SJCRH30 (cell line): ENCODE results near the gene ZC3HAV1. TPM values are rescaled to one million over a fixed set of nuclear protein-coding genes. Genes with fewer than 3 reads are reported as not detected.
"Not testable (repeated sequence)": the region's sequence is repeated elsewhere in the genome, so short reads cannot be mapped to it uniquely, and the experiment has no call there.

Experiments
- DNase-seq, 2 experiments: peaks; one replicate each; pipeline ENCODE4 v3.0.0-alpha.2; 2015 to 2020
- H3K27ac ChIP-seq: fragments of 250-450 bp; sonication (Bioruptor Pico); 2 replicates; pipeline ENCODE4 v1.5.1; 2020; ENCODE audit warnings: mild to moderate bottlenecking, moderate library complexity
- H3K27me3 ChIP-seq: fragments of 250-450 bp; sonication (Bioruptor Pico); 2 replicates; pipeline ENCODE4 v1.5.1; 2020; ENCODE audit warnings: mild to moderate bottlenecking, moderate library complexity
- H3K36me3 ChIP-seq: fragments of 250-450 bp; sonication (Bioruptor Pico); 2 replicates; pipeline ENCODE4 v1.5.1; 2020; ENCODE audit warnings: mild to moderate bottlenecking, moderate library complexity
- H3K4me1 ChIP-seq: fragments of 250-450 bp; sonication (Bioruptor Pico); 2 replicates; pipeline ENCODE4 v1.5.1; 2020; ENCODE audit warnings: mild to moderate bottlenecking, moderate library complexity
- H3K4me3 ChIP-seq: fragments of 250-450 bp; sonication (Bioruptor Pico); 2 replicates; pipeline ENCODE4 v1.5.1; 2020; ENCODE audit warnings: mild to moderate bottlenecking, moderate library complexity
- H3K9me3 ChIP-seq: fragments of 250-450 bp; sonication (Bioruptor Pico); replicated peaks from 2 replicates; pipeline ENCODE4 v1.5.1; 2020; ENCODE audit warnings: mild to moderate bottlenecking, moderate library complexity
- total RNA-seq: library from RNA; depleted of rRNA; stranded (reverse); fragments of >200 nt; shearing (Covaris generic); gene quantifications from 2 replicates; pipeline ENCODE4 v1.2.3, GENCODE V29; 2014; rRNA removed

Gene ZC3HAV1
- total RNA-seq: 11.0 and 11.1 TPM in 2 replicates

DNA sequence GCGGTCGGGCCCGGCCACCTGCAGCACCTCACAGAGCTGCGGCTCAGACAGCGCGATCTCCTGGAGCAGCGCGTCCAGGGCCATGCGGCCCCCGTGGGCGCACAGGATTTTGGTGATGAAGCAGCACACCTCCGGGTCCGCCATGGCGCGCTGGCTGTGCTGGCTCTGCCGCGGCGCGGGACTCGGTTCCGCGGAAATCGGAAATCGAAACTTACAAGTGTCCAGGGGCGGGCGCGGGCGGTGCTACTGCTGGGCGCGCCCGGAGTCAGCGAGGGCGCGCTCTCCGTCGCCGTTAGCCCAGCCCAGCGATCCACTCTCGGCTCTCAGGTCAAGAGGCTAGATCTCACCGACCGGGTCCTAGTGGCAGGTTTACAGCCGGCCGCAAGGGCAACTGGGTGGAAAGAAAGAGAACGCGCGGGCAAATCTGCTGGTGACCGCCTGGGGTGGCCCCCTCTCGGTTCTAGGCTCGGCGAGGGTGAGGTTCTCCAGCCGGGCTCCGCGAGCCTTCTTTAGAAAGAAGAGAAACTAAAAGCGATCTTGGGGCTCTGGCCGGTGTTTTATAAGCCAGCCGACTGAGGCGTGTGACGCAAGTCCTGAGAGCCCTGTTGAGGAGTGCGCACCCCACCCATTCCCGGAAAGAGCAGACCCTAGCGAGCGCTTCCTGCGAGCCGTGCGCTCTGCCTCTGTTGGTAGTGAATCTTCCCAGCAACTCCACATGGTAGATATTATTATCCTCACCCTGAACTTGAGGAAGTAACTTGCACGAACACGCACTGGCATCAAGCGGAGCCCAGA lies at the start of gene ZC3HAV1:
Gene ZC3HAV1 (minus strand): TSS at position 533 of the 795 bp plus-strand sequence. CDS start 389 bp downstream, at position 144.
- DNase-seq: peak; percentile 42 to 60
- Histone ChIP-seq H3K27ac (peak within 1 kb of the TSS; percentile 2; the same call in 1 of the 2 replicates), H3K4me1 (no peaks in the 10 kb centered on the region), H3K27me3 (no peaks in the 10 kb centered on the region), H3K9me3 (no peaks in the 10 kb centered on the region), H3K36me3 (no peaks in the 10 kb centered on the region), H3K4me3 (peak within 1 kb of the TSS; percentile 67)

DNA sequence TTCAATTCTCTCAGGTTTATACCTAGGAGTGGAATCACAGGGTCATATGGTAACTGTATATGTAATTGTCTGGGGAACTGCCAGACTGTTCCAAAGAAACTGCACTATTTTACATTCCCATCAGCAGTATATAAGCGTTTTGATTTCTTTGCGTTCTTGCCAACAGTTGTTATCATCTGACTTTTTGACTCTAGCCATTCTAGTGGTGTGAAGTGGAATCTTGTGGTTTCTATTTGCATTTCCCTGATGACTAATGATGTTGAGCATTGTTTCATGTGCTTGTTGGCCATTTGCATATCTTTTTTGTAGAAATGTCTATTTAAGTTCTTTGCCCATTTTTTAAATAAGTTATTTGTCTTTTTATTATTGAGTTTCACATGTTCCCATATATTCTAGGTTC lies 44.3 kb upstream of the ZC3HAV1 start:
- H3K9me3 ChIP-seq: no peaks in the 10 kb centered on the region
- no peak overlapping the region for H3K4me3 ChIP-seq
- H3K4me1 ChIP-seq: no peaks in the 10 kb centered on the region
- DNase-seq: no peak
- no peaks in the 10 kb centered on the region; the same call in 1 of the 2 replicates for H3K36me3 ChIP-seq
- H3K27me3 ChIP-seq: no peaks in the 10 kb centered on the region
- no peak overlapping the region for H3K27ac ChIP-seq

DNA sequence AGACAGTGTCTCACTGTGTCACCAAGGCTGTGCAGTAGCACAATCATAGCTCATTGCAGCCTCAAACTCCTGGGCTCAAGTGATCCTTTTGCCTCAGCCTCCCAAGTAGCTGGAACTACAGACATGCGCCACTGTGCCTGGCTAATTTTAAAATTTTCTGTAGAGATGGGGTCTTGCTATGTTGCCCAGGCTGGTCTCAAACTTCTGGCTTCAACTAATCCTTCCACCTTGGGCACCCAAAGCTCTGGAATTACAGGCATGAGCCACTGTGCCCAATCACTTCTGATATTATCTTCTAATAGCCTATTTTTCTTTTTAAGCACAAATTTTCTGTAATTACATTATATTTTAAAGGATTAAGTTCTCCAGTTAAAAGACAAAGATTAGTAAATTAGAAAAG lies 42.6 kb upstream of the ZC3HAV1 start:
- no peak overlapping the region for H3K4me3 ChIP-seq
- no peaks in the 10 kb centered on the region for H3K4me1 ChIP-seq
- H3K27ac ChIP-seq: no peak overlapping the region
- no peaks in the 10 kb centered on the region for H3K9me3 ChIP-seq
- no peak for DNase-seq
- no peaks in the 10 kb centered on the region; the same call in 1 of the 2 replicates for H3K36me3 ChIP-seq
- H3K27me3 ChIP-seq: no peaks in the 10 kb centered on the region

DNA sequence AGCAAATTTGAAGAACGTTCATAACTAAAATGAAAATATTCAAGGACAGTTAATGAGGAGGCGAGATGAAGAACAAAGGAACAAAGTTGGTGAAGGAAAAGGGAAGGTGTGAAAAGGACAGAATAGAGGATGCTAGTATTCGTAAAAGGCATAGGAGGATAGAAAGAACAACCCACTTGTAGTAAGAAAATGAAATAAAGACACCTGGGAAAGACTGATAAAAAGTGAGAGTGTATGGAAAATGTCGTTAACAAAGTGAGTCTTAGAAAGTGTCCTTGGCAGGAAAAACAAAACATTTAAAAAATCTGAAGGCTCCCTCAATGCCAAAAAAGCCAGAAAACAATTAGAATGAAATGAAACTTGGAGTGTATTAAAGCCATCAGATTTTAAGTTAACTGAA lies 29.6 kb upstream of the ZC3HAV1 start:
- no peak for DNase-seq
- H3K4me1 ChIP-seq: no peaks in the 10 kb centered on the region
- H3K9me3 ChIP-seq: no peaks in the 10 kb centered on the region
- no peak overlapping the region for H3K4me3 ChIP-seq
- H3K27ac ChIP-seq: no peak overlapping the region
- H3K27me3 ChIP-seq: no peaks in the 10 kb centered on the region
- peaks cover 6% of the 10 kb centered on the region; the same call in 1 of the 2 replicates for H3K36me3 ChIP-seq

DNA sequence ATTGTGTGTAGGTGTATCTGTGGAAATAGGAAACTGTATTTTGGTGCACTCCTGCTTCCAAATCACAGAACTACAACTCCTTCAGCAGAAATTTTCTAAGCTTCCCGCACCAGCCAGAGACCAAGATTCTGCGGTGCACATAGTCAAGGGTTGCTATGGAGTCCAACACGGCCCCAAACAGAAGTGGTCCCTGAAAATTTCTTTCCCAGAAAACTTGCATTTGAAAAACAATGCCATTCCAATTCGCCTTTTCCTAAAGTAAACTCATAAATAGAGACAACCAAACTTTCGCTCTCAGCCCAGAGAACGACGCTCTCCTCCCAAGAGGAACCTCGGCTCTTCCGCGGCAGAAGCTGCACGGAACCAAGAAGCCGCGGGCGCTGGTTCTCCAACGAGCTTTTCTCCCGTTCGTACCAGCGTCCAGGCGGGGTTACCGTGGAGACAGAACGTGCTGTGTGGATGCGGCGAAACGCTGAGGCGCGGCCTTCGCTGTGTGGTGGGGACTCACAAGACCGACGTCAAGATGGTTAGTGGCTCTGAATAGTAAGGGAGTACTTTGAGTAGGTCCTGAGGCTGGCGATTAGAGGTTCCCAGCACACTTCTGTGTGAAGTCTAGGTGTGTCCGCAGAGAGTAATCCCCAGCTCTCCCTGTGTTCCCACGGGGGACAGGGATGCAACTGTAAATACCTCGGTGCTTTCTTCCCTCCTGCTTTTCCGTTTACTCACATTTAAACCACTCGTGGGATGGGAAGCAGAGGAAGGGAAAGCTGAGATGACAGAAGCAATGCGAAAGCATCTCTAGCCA lies 24.0 kb upstream of the ZC3HAV1 start:
- Histone ChIP-seq H3K36me3 (no peaks in the 10 kb centered on the region), H3K27ac (no peak overlapping the region), H3K9me3 (no peaks in the 10 kb centered on the region), H3K4me3 (peak overlapping the region; percentile 64), H3K27me3 (no peaks in the 10 kb centered on the region), H3K4me1 (no peaks in the 10 kb centered on the region)
- peak; percentile 85 to 93 for DNase-seq

DNA sequence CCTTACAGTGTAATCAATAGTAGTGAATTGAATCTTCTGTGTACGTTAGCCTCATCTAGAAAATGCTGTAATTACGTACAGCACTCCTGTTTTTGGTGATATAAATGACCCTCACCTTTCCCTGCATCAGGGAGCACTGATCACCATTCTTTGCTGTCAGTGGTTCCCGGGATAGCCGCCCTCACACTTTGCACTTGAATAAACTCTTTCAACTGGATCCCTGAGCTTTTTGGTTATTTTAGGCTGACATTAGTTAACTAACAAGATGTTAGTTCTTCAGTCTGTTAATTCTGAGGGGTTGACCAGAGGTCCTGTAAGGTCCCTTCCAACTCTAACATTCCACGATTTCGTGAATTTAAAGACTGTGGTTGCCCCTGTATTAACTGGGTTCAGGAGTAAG lies 23.4 kb upstream of the ZC3HAV1 start:
- Histone ChIP-seq H3K27ac (no peak overlapping the region), H3K4me3 (peak overlapping the region; percentile 64)

DNA sequence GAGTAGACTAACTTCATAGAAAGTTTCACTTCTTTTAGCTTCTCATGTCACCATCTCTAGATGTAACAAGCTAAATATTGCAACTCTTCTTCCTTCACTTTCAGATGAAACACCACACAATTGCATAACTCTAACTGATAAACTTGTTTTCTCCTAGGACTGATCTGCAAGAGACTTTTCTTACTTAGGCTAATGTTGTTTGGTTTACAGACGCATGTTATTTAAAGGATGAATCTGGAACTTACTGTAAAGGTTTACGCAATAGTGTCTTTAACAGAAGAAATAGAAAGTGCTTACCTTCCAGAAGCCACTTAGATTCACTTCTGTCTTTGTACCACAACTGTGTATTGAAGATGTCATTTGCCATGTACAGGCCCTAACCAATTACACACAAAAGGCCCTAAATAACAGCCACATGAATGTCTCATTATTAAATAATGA lies 22.1 kb upstream of the ZC3HAV1 start:
- Histone ChIP-seq H3K9me3 (no peaks in the 10 kb centered on the region), H3K27me3 (no peaks in the 10 kb centered on the region; the same call in 1 of the 2 replicates), H3K4me1 (no peaks in the 10 kb centered on the region), H3K27ac (no peak overlapping the region), H3K36me3 (no peaks in the 10 kb centered on the region), H3K4me3 (no peak overlapping the region)
- no peak for DNase-seq

More for the DNA sequence above, 23.4 kb upstream of the ZC3HAV1 start:
- no peaks in the 10 kb centered on the region for H3K9me3 ChIP-seq
- no peak for DNase-seq
- H3K36me3 ChIP-seq: no peaks in the 10 kb centered on the region
- no peaks in the 10 kb centered on the region for H3K4me1 ChIP-seq
- H3K27me3 ChIP-seq: no peaks in the 10 kb centered on the region

DNA sequence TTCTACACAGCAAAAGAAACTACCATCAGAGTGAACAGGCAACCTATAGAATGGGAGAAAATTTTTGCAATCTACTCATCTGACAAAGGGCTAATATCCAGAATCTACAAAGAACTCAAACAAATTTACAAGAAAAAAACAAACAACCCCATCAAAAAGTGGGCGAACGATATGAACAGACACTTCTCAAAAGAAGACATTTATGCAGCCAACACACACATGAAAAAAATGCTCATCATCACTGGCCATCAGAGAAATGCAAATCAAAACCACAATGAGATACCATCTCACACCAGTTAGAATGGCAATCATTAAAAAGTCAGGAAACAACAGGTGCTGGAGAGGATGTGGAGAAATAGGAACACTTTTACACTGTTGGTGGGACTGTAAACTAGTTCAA lies 20.3 kb upstream of the ZC3HAV1 start:
- not testable (repeated sequence) for H3K4me1 ChIP-seq, H3K9me3 ChIP-seq, H3K27ac ChIP-seq, H3K27me3 ChIP-seq, H3K4me3 ChIP-seq, H3K36me3 ChIP-seq, DNase-seq

DNA sequence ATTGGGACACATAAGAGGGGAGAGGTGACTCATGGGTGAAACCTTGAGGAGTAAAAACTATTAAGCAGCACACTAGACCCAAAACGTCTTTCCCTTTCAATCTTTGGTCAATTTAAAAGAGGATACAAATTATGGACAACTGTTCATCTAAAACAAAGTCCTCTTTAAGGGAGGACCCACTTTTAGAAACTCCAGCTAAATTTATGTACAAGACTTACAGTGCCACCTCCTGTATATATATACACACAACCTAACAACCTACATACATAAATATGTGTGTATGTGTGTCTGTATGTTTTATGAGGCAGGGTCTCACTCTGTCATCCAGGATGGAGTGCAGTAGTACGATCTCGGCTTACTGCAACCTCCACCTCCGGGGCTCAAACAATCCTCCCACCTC lies 18.1 kb upstream of the ZC3HAV1 start:
- no peak overlapping the region for H3K27ac ChIP-seq

DNA sequence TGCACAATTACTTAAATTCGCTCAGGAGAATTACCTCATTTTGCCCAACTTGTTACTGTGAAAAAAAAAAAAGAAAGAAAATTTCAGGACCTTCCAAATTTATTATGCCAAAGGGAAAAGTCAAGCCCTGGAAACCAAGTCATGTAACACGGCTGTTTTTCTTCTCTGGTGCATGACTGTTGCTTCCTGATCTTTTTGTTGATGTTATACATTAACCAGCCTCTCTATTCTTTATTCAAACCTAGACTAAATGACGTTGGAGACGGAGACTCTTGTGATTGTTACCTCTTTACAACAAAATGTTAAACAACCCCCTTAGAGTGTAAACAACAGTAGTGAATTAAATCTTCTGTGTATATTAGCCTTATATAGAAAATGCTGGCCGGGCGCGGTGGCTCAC lies 16.1 kb upstream of the ZC3HAV1 start:
- H3K9me3 ChIP-seq: no peaks in the 10 kb centered on the region
- no peaks in the 10 kb centered on the region for H3K36me3 ChIP-seq
- no peaks in the 10 kb centered on the region for H3K4me1 ChIP-seq
- H3K27me3 ChIP-seq: peaks cover 7% of the 10 kb centered on the region; the same call in 1 of the 2 replicates
- H3K4me3 ChIP-seq: no peak overlapping the region
- no peak for DNase-seq
- H3K27ac ChIP-seq: no peak overlapping the region

More for the DNA sequence above, 18.1 kb upstream of the ZC3HAV1 start:
- Histone ChIP-seq H3K36me3 (no peaks in the 10 kb centered on the region), H3K4me3 (no peak overlapping the region), H3K4me1 (no peaks in the 10 kb centered on the region), H3K27me3 (peaks cover 4% of the 10 kb centered on the region; the same call in 1 of the 2 replicates), H3K9me3 (no peaks in the 10 kb centered on the region)
- no peak for DNase-seq

DNA sequence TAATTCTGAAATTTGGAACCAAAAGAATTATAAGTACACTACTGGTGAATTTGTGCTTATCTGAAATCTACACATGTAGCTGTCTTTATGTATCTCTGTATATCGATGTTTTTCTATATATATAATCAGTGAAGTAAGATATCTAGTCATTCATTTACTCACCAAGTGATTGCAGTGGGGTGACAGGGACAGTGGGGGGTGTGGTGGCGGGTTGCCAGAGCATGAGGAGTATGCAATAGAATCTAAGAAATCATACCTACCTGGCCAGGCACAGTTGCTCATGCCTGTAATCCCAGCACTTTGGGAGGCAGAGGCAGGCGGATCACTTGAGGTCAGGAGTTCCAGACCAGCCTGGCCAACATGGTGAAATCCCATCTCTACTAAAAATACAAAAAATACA lies 15.5 kb upstream of the ZC3HAV1 start:
- not testable (repeated sequence) for H3K4me3 ChIP-seq, DNase-seq, H3K27ac ChIP-seq, H3K36me3 ChIP-seq, H3K4me1 ChIP-seq, H3K27me3 ChIP-seq, H3K9me3 ChIP-seq

DNA sequence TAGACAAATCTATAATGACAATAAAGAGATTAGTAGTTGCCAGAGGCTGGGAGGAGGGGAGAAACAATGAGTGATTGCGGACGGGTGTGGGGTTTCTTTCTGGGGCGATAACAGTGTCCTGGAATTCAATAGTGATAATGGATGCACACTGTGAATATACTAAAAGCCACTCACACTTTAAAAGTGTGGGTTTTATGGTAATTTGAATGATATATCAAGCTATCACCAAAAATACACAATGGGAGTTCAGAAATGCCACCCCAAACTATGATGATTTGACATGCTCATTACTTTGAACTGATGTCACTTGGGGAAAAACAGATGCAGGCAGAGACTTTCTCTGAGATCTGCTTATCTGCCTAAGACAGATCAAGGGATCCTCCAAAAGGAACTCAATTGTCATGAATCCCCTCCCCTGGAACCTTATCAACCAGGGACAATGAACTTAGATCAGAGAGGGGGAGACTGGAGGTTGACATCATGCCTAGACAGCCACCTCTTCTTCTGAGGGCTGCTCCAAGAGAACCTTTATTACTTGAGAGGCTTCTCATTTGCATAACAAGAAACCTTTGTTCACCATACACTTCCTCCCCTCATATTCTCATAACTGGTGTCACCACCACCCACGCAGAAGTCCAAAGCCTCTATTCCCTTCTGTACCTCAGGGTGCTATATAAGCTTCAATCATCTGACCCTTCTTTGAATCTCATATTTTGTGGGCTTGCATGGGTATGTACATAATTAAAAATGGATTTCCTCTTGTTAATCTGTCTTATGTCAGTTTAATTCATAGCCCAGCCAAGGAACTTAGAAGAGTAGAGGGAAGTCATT lies 14.8 kb upstream of the ZC3HAV1 start:
- DNase-seq: no peak
- Histone ChIP-seq H3K27me3 (peaks cover 7% of the 10 kb centered on the region; the same call in 1 of the 2 replicates), H3K4me3 (no peak overlapping the region), H3K9me3 (no peaks in the 10 kb centered on the region), H3K36me3 (no peaks in the 10 kb centered on the region), H3K27ac (no peak overlapping the region), H3K4me1 (no peaks in the 10 kb centered on the region)

DNA sequence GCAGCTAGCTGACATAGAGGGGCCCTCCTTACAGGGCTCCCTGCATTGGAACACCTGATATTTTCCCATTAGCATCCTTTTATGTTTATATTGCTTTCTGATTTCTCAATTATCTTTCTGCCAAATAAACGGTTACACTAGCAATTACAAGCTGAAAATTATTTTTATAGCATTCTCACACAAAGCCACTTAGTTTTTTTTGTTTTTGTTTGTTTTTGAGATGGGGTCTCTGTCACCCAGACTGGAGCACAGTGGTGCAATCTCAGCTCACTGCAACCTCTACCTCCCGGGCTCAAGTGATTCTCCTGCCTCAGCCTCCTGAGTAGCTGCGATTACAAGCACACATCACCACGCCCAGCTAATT lies 9.9 kb upstream of the ZC3HAV1 start:
- no peaks in the 10 kb centered on the region for H3K9me3 ChIP-seq
- H3K36me3 ChIP-seq: no peaks in the 10 kb centered on the region
- H3K4me3 ChIP-seq: no peak overlapping the region
- H3K4me1 ChIP-seq: no peaks in the 10 kb centered on the region
- no peak for DNase-seq
- H3K27me3 ChIP-seq: peaks cover 7% of the 10 kb centered on the region; the same call in 1 of the 2 replicates
- no peak overlapping the region for H3K27ac ChIP-seq

DNA sequence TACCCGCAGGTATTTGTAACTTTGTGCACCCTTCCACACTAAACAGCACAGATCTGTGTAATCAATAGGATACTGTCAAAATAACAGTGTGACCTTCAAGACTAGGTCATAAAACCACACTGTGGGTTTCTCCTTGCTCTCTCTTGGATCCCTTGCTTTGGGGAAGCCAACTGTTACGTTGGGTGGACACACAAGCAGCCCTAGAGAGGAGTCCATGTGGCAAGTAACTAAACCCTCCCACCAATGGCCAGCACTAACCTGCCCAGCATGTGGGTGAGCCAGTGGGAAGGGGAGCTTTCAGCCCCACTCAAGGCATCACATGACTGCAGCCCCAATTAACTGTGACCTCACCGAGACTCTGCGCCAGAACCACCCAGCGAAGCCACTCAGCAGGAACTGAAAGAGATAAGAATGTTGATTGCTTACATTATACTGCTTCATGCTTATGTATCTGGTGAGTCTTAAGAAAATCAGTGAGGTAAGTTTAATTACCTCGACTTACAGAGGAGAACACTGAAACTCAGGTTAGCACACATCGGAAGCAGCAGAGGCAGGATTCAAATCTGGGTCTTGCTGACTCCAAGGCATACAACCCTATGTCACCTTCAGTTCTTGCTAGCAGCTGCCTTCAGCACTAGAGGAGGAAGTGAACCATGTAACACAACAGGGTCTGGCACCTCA lies 9.4 kb upstream of the ZC3HAV1 start:
- Histone ChIP-seq H3K9me3 (no peaks in the 10 kb centered on the region), H3K4me3 (no peak overlapping the region)
- no peak for DNase-seq

More for the DNA sequence above, 9.4 kb upstream of the ZC3HAV1 start:
- H3K36me3 ChIP-seq: no peaks in the 10 kb centered on the region
- H3K27me3 ChIP-seq: peaks cover 7% of the 10 kb centered on the region; the same call in 1 of the 2 replicates
- H3K4me1 ChIP-seq: no peaks in the 10 kb centered on the region
- H3K27ac ChIP-seq: no peak overlapping the region
